RWPE2 (cell line): Measurements from ENCODE around the gene KCNV2.

ENCODE experiments used
- ATAC-seq: fragments of 200-7000 bp; cut with Tn5 transposase; 3 replicates; pipeline ENCODE4 v1.9.1; 2021; ENCODE audit warnings: low read depth
- DNase-seq: peaks from one replicate; pipeline ENCODE4 v3.0.0-alpha.2; 2020; ENCODE audit warnings: low spot score
- H3K27ac ChIP-seq: fragments of 450-650 bp; 2 replicates; pipeline ENCODE4 v1.5.1; 2017; ENCODE audit warnings: mild to moderate bottlenecking; ENCODE audit not compliant: poor library complexity, severe bottlenecking
- H3K27me3 ChIP-seq: fragments of 250-450 bp; sonication (Bioruptor Pico); 2 replicates; pipeline ENCODE4 v1.5.1; 2021; ENCODE audit warnings: mild to moderate bottlenecking, moderate library complexity; ENCODE audit not compliant: insufficient read depth, poor library complexity, severe bottlenecking
- H3K36me3 ChIP-seq: fragments of 250-450 bp; sonication (Bioruptor Pico); 2 replicates; pipeline ENCODE4 v1.5.1; 2020; ENCODE audit warnings: low read depth, mild to moderate bottlenecking, moderate library complexity
- H3K4me1 ChIP-seq: fragments of 250-450 bp; sonication (Bioruptor Pico); 2 replicates; pipeline ENCODE4 v1.5.1; 2021; ENCODE audit warnings: mild to moderate bottlenecking, moderate library complexity; ENCODE audit not compliant: insufficient read depth, poor library complexity, severe bottlenecking
- H3K4me3 ChIP-seq: fragments of 250-450 bp; sonication (Bioruptor Pico); 2 replicates; pipeline ENCODE4 v1.5.1; 2021; ENCODE audit warnings: mild to moderate bottlenecking, moderate library complexity; ENCODE audit not compliant: severe bottlenecking
- H3K9me3 ChIP-seq: fragments of 250-450 bp; sonication (Bioruptor Pico); 2 replicates; pipeline ENCODE4 v1.5.1; 2021; ENCODE audit warnings: mild to moderate bottlenecking, moderate library complexity; ENCODE audit not compliant: severe bottlenecking
- CTCF ChIP-seq: fragments of 450-650 bp; IDR thresholded peaks from one replicate; pipeline ENCODE4 v1.5.1; 2017; ENCODE audit warnings: mild to moderate bottlenecking, moderate library complexity; ENCODE audit not compliant: poor library complexity, severe bottlenecking

KCNV2 gene

DNA sequence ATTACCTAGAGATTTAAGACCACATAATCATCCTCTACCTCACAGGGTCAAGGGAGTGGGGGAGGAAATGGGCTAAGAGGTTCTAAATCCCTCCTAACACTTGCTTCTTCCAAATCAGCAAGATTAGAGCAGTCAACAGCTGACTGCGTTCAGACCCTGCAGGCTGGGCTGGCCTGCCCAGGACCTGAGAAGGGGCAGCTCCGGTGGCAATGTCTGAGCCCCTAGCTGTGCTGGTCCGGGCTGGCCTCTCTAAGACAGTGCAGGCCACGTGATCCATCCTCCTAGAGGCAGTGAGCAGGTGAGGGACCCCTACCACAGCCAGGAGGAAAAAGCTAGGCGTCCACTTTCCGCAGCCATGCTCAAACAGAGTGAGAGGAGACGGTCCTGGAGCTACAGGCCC, at the start of gene KCNV2:
Gene KCNV2 (plus strand): TSS at position 126 of the 400 bp plus-strand sequence. CDS start 230 bp downstream, at position 356.
- no peaks in the 10 kb centered on the region for H3K9me3 ChIP-seq
- no peak for DNase-seq
- no peak for TF ChIP-seq CTCF
- H3K4me1 ChIP-seq = no peaks in the 10 kb centered on the region
- no peaks in the 10 kb centered on the region for H3K36me3 ChIP-seq
- no peak within 1 kb of the TSS for H3K27ac ChIP-seq
- no peaks in the 10 kb centered on the region for H3K27me3 ChIP-seq
- no peak within 1 kb of the TSS for H3K4me3 ChIP-seq
- no peak for ATAC-seq

DNA sequence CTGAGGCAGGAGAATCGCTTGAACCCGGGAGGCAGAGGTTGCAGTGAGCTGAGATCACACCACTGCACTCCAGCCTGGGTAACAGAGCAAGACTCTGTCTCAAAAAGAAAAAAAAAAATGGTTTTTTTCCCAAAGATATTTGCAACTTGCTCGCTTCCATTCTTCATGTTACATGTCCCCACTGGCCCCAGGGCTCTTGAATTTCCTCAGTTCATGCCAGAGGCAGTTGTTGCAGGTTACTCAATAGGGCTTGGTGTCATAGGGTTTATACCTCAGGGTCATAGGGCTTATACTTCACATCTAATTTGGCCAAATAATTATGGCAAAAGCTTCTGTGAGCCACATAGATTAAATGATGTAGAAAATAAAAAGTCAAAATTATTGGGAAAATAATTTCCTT, 44.1 kb upstream of the KCNV2 start:
- ATAC-seq = no peak
- Histone ChIP-seq H3K4me3 (no peak overlapping the region), H3K9me3 (no peaks in the 10 kb centered on the region), H3K36me3 (no peaks in the 10 kb centered on the region), H3K27me3 (no peaks in the 10 kb centered on the region), H3K4me1 (no peaks in the 10 kb centered on the region), H3K27ac (no peak overlapping the region)
- DNase-seq = no peak
- no peak for TF ChIP-seq CTCF

DNA sequence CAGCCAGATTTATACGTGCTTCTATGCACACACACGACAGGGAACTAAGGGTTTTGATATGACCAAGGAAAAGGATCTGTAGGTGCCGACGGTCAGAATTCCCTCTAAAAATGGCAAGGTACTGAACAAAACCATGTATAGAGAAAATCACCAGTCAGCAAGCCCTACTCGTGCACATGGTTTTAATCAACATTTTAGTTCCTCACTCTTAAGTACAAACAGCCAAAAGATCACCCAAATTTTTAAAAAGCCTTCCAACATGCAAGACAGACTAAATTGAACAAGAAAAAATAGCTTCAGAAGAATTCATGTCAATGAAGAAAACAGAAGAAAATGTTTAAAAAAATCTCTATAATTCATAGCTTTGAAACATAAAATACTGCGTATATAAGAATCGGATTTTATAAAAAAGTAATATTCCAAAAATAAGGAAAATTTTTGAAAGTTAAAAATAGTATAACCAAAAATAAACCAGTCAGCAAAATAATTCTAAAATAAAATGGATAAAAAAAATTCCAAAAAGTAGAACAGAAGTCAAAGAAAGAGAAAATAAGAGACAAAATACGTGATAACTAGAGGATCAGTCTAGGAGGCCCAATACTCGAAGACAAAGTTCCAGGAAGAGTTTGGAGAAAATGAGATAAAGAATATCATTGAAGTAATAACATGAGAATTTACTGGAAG, 43.0 kb upstream of the KCNV2 start:
- no peak for TF ChIP-seq CTCF

DNA sequence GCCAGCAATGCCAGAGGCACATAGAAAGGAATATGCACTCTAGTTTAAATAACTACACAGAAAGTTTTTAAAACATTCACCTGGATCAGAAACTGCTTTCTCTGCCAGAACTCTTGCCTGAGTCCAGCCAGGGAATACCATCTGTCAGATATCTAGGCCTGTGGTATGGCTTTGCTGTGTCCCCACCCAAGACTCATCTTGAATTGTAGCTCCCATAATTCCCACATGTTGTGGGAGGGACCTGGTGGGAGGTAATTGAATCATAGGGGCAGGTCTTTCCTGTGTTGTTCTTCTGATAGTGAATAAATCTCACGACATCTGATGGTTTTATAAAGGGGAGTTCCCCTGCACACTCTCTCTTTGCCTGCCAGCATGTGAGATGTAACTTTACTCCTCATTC, 41.5 kb upstream of the KCNV2 start:
- TF ChIP-seq CTCF = no peak
- H3K27ac ChIP-seq = no peak overlapping the region
- no peak overlapping the region for H3K4me3 ChIP-seq
- H3K9me3 ChIP-seq = no peaks in the 10 kb centered on the region
- DNase-seq = no peak
- no peaks in the 10 kb centered on the region for H3K27me3 ChIP-seq
- no peaks in the 10 kb centered on the region for H3K4me1 ChIP-seq
- H3K36me3 ChIP-seq = no peaks in the 10 kb centered on the region
- no peak for ATAC-seq

More for the DNA sequence above, 43.0 kb upstream of the KCNV2 start:
- ATAC-seq = no peak
- DNase-seq = no peak
- H3K4me3 ChIP-seq = no peak overlapping the region
- no peaks in the 10 kb centered on the region for H3K36me3 ChIP-seq
- no peaks in the 10 kb centered on the region for H3K27me3 ChIP-seq
- no peaks in the 10 kb centered on the region for H3K4me1 ChIP-seq
- no peaks in the 10 kb centered on the region for H3K9me3 ChIP-seq
- no peak overlapping the region for H3K27ac ChIP-seq

DNA sequence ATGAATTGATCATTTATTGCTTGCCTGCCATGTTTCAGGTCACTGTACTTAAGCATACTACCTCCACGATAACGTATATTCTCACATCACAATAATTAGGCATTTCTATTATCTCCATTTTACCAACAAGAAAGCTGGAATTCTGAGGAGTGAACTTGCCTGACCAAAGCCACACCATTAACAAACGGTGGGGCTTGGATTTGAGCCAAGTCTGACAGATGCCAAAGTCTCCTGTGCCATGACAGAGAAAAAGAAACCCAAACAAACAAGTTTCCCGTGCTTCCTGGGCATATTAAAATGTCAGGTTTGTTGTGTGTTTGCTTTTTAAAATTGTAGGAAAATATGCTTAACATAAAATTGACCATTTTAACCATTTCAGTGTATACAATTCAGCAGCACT, 40.8 kb upstream of the KCNV2 start:
- DNase-seq = no peak

More for the DNA sequence above, 40.8 kb upstream of the KCNV2 start:
- no peak for ATAC-seq
- Histone ChIP-seq H3K4me1 (no peaks in the 10 kb centered on the region), H3K27ac (no peak overlapping the region), H3K36me3 (no peaks in the 10 kb centered on the region), H3K9me3 (no peaks in the 10 kb centered on the region), H3K27me3 (no peaks in the 10 kb centered on the region), H3K4me3 (no peak overlapping the region)
- TF ChIP-seq CTCF = no peak
